ENCODE results near the gene RNU1-3. TPM values are rescaled to one million over a fixed set of nuclear protein-coding genes. Genes with fewer than 3 reads are reported as not detected.
"Not testable (repeated sequence)": the region's sequence is repeated elsewhere in the genome, so short reads cannot be mapped to it uniquely, and the experiment has no call there.

Gene RNU1-3
- total RNA-seq, 1 experiment from 2014 or later, result 1,333 TPM

DNA sequence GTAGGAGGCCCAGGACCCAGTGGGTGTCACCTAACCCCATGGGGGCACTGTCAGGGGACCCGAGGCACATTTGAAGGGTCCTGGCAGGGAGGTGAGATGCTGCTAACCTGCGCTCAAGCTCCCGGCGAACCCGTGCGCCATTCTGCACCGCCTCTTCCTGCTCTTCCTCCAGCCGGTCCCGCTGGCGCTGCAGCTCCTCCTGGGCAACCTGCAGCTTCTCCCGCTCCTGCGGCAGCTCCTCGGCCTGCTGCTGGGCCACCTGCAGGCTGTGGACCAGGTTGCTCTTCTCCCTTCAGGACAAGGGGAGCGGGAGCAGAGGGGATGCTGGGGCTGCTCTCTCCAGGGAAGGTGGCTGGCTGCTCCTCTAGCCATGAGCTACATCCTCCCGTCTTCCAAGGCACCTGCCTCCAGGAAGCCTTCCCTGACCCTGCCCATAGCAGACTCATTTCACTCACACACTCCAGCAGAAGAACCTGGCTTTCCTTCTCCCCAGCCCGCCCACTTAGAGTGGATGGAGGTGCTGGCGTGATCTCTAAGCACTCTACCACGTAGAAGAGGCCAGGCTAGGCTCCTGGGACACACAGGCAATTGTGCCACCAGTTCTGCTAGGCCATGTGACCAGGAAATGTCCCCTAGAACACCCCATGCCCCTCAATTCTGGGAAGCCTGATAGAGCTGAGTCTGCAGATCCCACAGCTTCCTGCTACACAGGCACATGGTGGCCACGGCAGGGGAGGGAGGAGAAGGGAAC, 38.2 kb downstream of the RNU1-3 start:
- ChIA-PET CTCF (no interaction called here), POLR2A (ENCODE audit: unreplicated experiment) (interaction anchor here (0.6 kb wide), 1 partner anchor 11 kb away, joined by 6 read pairs; no protein-coding TSS in a partner anchor)
- intact Hi-C loops (cut with micrococcal nuclease; ENCODE audit: unreplicated experiment), result no loop called here
- Histone ChIP-seq H3K36me3 (ENCODE audit: low read depth) (peaks cover 10% of the 10 kb centered on the region; the same call in 1 of the 2 replicates), H3K9me2 (ENCODE audit: insufficient read depth) (no peaks in the 10 kb centered on the region), H3K79me2 (ENCODE audit: low read depth) (no peaks in the 10 kb centered on the region), H3K27me3 (ENCODE audit: insufficient read depth, low read depth) (no peaks in the 10 kb centered on the region), H3K9me3 (ENCODE audit: insufficient read depth, low read depth) (no peaks in the 10 kb centered on the region), H3F3A (ENCODE audit: insufficient read depth, low read depth) (no peaks in the 10 kb centered on the region), H3K27ac (no peak overlapping the region), H2AFZ (no peak overlapping the region), H3K4me3 (no peak overlapping the region), H3K4me2 (no peak overlapping the region), H3K4me1 (replicated peaks; ENCODE audit: insufficient read depth) (no peaks in the 10 kb centered on the region), H4K20me1 (ENCODE audit: insufficient read depth) (no peaks in the 10 kb centered on the region)
- DNase-seq, result peak in 1 of 2 experiments; percentile 32
- no peak for TF ChIP-seq EZH2 (IDR thresholded peaks at IDR 0.05; ENCODE audit: low read depth)
- TF ChIP-seq, protein P1, sequence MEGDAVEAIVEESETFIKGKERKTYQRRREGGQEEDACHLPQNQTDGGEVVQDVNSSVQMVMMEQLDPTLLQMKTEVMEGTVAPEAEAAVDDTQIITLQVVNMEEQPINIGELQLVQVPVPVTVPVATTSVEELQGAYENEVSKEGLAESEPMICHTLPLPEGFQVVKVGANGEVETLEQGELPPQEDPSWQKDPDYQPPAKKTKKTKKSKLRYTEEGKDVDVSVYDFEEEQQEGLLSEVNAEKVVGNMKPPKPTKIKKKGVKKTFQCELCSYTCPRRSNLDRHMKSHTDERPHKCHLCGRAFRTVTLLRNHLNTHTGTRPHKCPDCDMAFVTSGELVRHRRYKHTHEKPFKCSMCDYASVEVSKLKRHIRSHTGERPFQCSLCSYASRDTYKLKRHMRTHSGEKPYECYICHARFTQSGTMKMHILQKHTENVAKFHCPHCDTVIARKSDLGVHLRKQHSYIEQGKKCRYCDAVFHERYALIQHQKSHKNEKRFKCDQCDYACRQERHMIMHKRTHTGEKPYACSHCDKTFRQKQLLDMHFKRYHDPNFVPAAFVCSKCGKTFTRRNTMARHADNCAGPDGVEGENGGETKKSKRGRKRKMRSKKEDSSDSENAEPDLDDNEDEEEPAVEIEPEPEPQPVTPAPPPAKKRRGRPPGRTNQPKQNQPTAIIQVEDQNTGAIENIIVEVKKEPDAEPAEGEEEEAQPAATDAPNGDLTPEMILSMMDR (conservative IDR thresholded peaks at IDR 0.05), result no peak
- no TSS peak for BruUV-seq (replicated peaks)

DNA sequence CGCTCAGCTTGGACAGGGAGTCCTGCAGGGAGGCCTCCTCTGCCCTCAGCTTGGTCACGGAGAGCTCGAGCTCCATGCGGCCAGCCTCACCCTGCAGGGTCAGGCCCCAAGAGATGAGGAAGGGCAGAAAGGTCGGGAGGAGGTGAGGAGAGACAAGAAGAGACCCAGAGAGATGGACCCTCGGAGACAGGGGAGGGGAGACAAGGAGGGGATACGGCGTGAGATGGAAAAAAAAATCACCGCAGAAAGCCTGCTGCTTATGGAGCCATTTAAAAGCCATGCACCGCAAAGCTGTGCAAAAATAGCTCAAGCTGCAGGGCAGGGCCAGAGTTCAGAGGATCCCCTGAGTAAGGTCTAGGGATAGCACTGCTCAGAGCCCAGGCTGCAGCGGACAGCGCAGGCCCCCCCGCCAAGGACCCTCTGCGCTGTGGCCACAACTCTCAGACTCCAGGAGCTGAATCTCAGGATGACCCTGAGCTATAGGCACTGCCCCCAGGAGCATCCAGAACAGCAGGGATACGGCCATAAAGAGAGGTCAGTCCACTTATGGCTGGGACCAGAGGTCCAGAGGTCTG, 40.3 kb downstream of the RNU1-3 start:
- H3K27ac ChIP-seq; POLR2A ChIA-PET (ENCODE audit: unreplicated experiment); H3K79me2 ChIP-seq (ENCODE audit: low read depth); CTCF ChIA-PET; H3K4me1 ChIP-seq (replicated peaks; ENCODE audit: insufficient read depth); H3K9me3 ChIP-seq (ENCODE audit: insufficient read depth, low read depth); H3K4me2 ChIP-seq; H3K36me3 ChIP-seq (ENCODE audit: low read depth); H3K9me2 ChIP-seq (ENCODE audit: insufficient read depth); intact Hi-C loops (cut with micrococcal nuclease; ENCODE audit: unreplicated experiment); H4K20me1 ChIP-seq (ENCODE audit: insufficient read depth); H3F3A ChIP-seq (ENCODE audit: insufficient read depth, low read depth); H3K4me3 ChIP-seq; BruUV-seq (replicated peaks); H3K27me3 ChIP-seq (ENCODE audit: insufficient read depth, low read depth); H2AFZ ChIP-seq: not testable (repeated sequence)
- peak in 1 of 2 experiments; percentile 21 for DNase-seq

DNA sequence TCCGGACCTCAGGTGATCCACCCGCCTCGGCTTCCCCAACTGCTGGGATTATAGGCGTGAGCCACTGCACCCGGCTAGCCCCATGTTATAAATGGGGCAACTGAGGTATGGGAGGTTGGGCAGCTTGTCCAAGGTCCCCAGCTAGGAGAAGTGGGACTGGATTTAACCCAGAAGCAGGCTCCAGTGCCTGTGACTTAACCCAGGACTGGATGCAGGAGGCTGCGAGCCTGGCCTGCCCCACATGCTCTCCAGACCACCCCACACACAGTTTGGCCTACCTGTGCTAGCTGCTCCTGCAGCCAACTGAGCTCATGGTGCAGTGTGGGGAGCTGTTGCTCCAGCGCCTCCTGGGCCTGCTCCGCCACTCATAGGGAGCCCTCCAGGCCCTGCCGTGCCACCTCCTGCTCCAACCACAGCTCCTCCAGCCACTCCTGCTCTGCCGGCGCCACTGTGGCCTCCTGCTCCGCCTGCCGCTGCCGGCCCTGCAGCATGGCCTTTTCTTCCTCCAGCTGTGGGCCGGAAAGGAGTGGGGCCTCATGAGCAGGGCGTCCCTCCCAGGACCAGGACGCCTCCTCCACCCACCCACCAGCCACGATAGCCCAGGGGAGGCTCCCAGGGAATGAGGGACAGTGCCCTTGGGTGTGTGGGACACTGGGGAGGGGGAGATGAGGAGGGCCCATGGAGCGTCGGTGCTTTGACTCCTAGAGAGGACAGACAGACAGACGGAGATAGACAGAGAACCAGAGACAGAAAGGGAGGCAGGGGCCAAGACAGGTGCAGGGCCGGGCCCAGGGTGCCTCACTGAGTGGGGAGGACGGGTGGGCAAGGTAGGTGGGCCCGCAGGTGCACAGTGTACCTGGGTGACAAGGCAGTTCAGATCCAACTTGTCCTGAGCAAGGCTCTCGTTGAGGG, 41.0 kb downstream of the RNU1-3 start:
- H3K9me2 ChIP-seq (ENCODE audit: insufficient read depth), result no peaks in the 10 kb centered on the region
- H3K9me3 ChIP-seq (ENCODE audit: insufficient read depth, low read depth), result no peaks in the 10 kb centered on the region
- no peaks in the 10 kb centered on the region for H3F3A ChIP-seq (ENCODE audit: insufficient read depth, low read depth)
- H2AFZ ChIP-seq, result no peak overlapping the region
- no peak overlapping the region for H3K4me3 ChIP-seq
- peaks cover 7% of the 10 kb centered on the region; the same call in 1 of the 2 replicates for H3K36me3 ChIP-seq (ENCODE audit: low read depth)
- H4K20me1 ChIP-seq (ENCODE audit: insufficient read depth), result no peaks in the 10 kb centered on the region
- no peak overlapping the region for H3K27ac ChIP-seq
- BruUV-seq (replicated peaks), result no TSS peak
- TF ChIP-seq EZH2 (IDR thresholded peaks at IDR 0.05; ENCODE audit: low read depth), result no peak
- TF ChIP-seq, protein P1 (conservative IDR thresholded peaks at IDR 0.05), result no peak
- ChIA-PET CTCF (no interaction called here), POLR2A (ENCODE audit: unreplicated experiment) (no interaction called here)
- DNase-seq, result peak in 1 of 2 experiments; percentile 17
- no peaks in the 10 kb centered on the region for H3K27me3 ChIP-seq (ENCODE audit: insufficient read depth, low read depth)
- intact Hi-C loops (cut with micrococcal nuclease; ENCODE audit: unreplicated experiment), result no loop called here
- H3K4me2 ChIP-seq, result no peak overlapping the region
- no peaks in the 10 kb centered on the region for H3K79me2 ChIP-seq (ENCODE audit: low read depth)
- no peaks in the 10 kb centered on the region for H3K4me1 ChIP-seq (replicated peaks; ENCODE audit: insufficient read depth)

DNA sequence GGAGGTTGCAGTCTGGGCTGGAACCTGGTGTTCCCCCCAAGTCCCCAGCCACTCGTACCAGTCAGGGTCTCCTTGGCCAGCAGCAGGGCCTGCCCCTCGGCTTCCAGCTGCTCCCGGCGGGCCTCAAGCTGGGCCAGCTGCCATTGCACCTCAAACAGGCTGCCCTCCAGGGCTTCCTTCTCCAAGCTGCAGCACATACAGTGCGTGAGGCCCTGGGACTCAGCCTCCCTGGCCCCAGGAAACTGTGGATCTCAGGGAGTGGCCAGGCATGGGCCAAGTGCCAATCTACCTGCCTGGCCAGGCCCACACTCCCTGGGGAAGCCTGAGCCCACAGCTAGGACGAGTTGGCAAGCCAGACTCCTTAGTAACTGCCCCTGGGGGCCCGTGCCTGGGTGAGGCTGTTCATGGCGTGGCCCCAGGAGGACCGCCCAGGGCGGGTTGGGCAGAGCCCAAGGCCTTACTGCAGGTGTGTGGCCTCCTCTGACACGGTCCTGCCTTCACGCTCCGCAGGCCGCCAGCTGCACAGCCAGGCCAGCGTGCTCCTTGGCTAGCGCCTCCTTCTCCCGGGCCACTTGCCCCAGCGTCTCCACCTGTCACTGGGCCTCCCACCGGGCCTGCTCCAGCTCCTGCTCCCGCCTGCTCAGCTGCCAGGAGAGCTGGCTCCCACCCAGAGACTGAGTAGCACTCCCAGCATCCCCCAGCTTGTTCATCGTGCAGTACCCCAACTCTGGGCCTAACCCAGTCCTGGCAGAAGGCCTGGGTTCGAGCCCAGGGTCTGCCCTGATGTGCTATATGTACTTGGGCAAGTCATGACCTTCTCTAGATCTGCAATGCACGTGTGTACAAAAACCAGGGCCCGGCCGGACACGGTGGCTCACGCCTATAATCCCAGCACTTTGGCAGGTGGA, 42.7 kb downstream of the RNU1-3 start:
- BruUV-seq (replicated peaks); H4K20me1 ChIP-seq (ENCODE audit: insufficient read depth); H3K9me3 ChIP-seq (ENCODE audit: insufficient read depth, low read depth); H3K27me3 ChIP-seq (ENCODE audit: insufficient read depth, low read depth); H3F3A ChIP-seq (ENCODE audit: insufficient read depth, low read depth); H2AFZ ChIP-seq; H3K79me2 ChIP-seq (ENCODE audit: low read depth); H3K4me2 ChIP-seq; H3K9me2 ChIP-seq (ENCODE audit: insufficient read depth); H3K27ac ChIP-seq; H3K4me3 ChIP-seq; H3K4me1 ChIP-seq (replicated peaks; ENCODE audit: insufficient read depth); H3K36me3 ChIP-seq (ENCODE audit: low read depth): not testable (repeated sequence)
- POLR2A ChIA-PET (ENCODE audit: unreplicated experiment), result interaction anchor here (0.7 kb wide), 1 partner anchor 798 kb away, joined by 7 read pairs; no protein-coding TSS in a partner anchor
- peak; percentile 50 to 99 for DNase-seq
- intact Hi-C loops (cut with micrococcal nuclease; ENCODE audit: unreplicated experiment), result loop anchor here (5.0 kb wide), 1 partner anchor 328 kb away; no protein-coding TSS in a partner anchor
- CTCF ChIA-PET, result interaction anchor here (0.6 kb wide), 1 partner anchor 250 kb away, joined by 3 read pairs; no protein-coding TSS in a partner anchor

GRCh38 chr1:16623337-16623736, 43.4 kb downstream of the RNU1-3 start:
- BruUV-seq (replicated peaks); H3K4me2 ChIP-seq; H3K27me3 ChIP-seq (ENCODE audit: insufficient read depth, low read depth); H3K9me3 ChIP-seq (ENCODE audit: insufficient read depth, low read depth); H3K9me2 ChIP-seq (ENCODE audit: insufficient read depth); H3K79me2 ChIP-seq (ENCODE audit: low read depth); H3K27ac ChIP-seq; H3K4me1 ChIP-seq (replicated peaks; ENCODE audit: insufficient read depth); CTCF ChIA-PET; H3F3A ChIP-seq (ENCODE audit: insufficient read depth, low read depth); H2AFZ ChIP-seq; H3K36me3 ChIP-seq (ENCODE audit: low read depth); H3K4me3 ChIP-seq; H4K20me1 ChIP-seq (ENCODE audit: insufficient read depth): not testable (repeated sequence)
- POLR2A ChIA-PET (ENCODE audit: unreplicated experiment), result interaction anchor here (0.7 kb wide), 1 partner anchor 798 kb away, joined by 7 read pairs; no protein-coding TSS in a partner anchor
- intact Hi-C loops (cut with micrococcal nuclease; ENCODE audit: unreplicated experiment), result loop anchor here (5.0 kb wide), 1 partner anchor 329 kb away; no protein-coding TSS in a partner anchor
- peak in 1 of 2 experiments; percentile 18 for DNase-seq
